ENCODE measurements around the gene DDX59.

The DDX59 gene

DNA sequence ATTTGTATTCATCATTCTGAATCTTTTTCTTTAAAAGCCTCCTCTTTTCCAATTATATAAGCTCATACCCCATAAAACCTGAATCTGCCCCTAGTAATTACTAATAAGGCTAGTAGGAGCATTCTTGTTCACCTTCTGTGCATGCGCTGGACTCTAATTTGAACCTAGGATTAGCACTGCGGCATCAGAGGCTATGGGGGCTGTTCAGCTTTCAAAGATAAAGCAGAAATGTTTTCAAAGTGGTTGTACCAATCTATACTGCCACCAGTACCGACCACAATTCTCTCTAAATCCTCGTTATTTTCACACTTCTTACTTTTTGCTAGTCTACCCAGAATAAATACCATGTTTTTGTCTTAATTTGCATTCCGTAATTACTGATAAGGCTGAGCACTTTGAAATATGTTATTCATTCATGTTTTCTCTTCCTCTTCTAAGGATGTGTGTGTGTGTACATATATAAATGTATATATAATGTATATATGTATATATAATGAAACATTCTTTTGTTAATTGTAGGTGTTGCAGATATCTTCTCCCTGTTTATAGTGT is 1.6 kb upstream of the DDX59 start:
- no peak for DNase-seq (ENCODE audit: low spot score)
- TF ChIP-seq CTCF (IDR thresholded peaks at IDR 0.05; ENCODE audit: extremely low read depth, missing control alignments): no peak

DNA sequence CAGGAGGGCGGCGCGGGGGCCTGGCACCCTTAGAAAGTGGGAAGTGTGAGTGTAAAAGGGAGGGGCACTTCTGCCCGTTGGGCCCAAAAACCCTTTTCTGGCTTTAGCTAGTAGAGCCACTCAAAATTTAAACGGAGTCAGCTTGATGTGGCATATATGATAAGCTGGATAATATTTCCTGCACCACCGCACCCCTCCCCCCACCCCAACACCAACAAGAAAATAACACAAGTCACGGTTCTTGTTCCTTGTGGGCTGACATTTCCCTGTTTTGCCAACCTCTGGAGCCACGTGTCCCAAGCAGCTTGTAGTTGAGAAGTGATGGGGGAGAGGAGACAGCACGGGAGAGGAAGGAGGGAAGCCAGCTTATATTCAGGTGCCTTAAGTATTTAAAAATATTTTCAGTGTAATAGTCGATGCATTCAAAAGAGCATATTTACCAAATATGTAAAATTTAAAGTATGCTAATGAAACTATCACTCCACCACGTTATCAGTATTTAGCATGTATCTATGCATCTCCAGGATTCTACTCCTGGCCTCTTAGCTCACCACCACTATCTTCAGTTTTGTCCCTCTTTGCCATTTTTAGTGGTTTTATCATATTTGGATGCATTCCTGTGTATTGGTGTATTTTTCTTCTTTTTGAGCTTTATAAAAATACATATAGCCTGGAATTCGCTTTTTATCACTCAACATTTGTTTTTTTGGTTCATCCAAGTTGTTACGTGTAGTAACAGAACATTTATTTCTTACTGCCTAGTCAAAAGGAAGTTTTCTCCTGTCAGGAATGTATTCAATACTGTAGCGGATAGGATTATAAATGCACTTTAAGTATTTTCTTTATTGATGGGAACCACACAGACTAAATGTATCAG is 773 bp upstream of the DDX59 start:
- TF ChIP-seq CTCF (IDR thresholded peaks at IDR 0.05; ENCODE audit: extremely low read depth, missing control alignments): no peak

GRCh38 chr1:200668514-200669313 is 993 bp downstream of the DDX59 start:
- DNase-seq (ENCODE audit: low spot score): no peak
- TF ChIP-seq CTCF (IDR thresholded peaks at IDR 0.05; ENCODE audit: extremely low read depth, missing control alignments): no peak

More for the DNA sequence above, 773 bp upstream of the DDX59 start:
- no peak for DNase-seq (ENCODE audit: low spot score)

DNA sequence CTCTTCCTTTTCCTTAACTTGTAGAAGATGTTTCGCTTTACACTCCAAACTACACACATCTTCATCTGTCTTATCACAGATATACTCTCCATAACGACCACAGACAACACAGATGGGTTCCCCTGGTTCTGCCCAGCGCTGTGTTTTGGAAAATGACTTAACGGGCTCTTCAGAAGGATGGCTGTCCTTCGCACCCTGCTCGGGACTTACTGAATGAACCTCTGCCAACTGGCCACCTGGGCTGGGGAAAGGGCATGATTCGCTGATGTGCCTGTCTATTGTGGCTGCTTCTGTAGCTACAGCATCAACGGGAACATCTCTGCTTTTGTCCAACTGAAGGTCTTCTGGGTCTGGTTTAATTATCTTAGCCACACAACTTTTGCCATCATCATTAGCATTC is 3.4 kb downstream of the DDX59 start:
- DNase-seq (ENCODE audit: low spot score): no peak
- no peak for TF ChIP-seq CTCF (IDR thresholded peaks at IDR 0.05; ENCODE audit: extremely low read depth, missing control alignments)

- no peak for TF ChIP-seq CTCF (IDR thresholded peaks at IDR 0.05; ENCODE audit: extremely low read depth, missing control alignments)
- no peak for DNase-seq (ENCODE audit: low spot score)
Observed at GRCh38 chr1:200665861-200666260, 3.8 kb downstream of the DDX59 start.

DNA sequence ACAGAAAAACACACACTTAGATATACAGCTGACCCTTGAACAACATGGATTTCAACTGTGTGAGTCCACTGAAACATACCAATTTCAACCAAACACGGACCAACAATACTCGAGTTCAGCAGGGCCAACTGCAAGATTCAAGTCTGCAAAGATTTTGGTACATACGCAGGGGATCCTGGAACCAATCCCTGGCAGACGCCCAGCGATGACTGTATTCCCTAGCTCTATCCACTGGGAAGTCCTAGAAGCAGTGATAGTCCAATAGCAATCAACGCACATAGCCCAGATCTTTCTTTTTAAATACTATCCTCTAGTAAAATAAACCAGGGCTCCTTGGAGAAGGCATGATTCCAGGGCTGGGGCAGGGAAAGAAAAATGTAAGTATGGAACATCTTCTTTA is 9.0 kb downstream of the DDX59 start:
- DNase-seq (ENCODE audit: low spot score): no peak
- TF ChIP-seq CTCF (IDR thresholded peaks at IDR 0.05; ENCODE audit: extremely low read depth, missing control alignments): no peak

DNA sequence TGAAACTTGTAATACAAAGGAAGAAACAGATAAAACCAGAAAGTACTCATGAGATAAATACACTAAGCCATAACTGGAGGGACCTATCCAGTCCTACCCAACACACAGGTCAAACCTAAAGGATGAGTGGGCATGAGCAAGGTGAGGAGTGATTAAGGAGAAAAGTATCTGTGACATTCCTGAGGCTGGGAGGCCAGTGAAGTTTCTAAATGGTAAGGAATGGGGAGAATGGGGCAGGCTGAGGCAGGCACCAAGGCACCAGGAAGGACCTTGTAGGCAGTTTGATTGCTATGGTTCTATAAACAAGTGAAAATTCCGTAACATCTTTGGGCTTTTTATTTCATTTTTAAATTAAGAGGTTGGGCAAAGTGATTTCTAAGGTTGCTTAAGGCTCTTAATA is 10.4 kb downstream of the DDX59 start:
- no peak for TF ChIP-seq CTCF (IDR thresholded peaks at IDR 0.05; ENCODE audit: extremely low read depth, missing control alignments)
- no peak for DNase-seq (ENCODE audit: low spot score)
